ENCODE results near the gene PPIB.
"Not testable (repeated sequence)": the region's sequence is repeated elsewhere in the genome, so short reads cannot be mapped to it uniquely, and the experiment has no call there.

PPIB gene

GRCh38 chr15:64141798-64142512 lies 20.9 kb downstream of the PPIB start:
- no peak for DNase-seq (ENCODE audit: low spot score)

- DNase-seq (ENCODE audit: low spot score): no peak
Measured at GRCh38 chr15:64138331-64138941, 24.4 kb downstream of the PPIB start.

GRCh38 chr15:64137226-64137833 lies 25.5 kb downstream of the PPIB start:
- DNase-seq (ENCODE audit: low spot score): no peak

- DNase-seq (ENCODE audit: low spot score): no peak
Measured at GRCh38 chr15:64136347-64136746, 26.5 kb downstream of the PPIB start.

GRCh38 chr15:64134345-64134829 lies 28.4 kb downstream of the PPIB start:
- no peak for DNase-seq (ENCODE audit: low spot score)

GRCh38 chr15:64133623-64134344 lies 29.0 kb downstream of the PPIB start:
- no peak for DNase-seq (ENCODE audit: low spot score)

GRCh38 chr15:64132217-64132616 lies 30.6 kb downstream of the PPIB start:
- DNase-seq (ENCODE audit: low spot score): no peak

GRCh38 chr15:64131547-64131946 lies 31.3 kb downstream of the PPIB start:
- no peak for DNase-seq (ENCODE audit: low spot score)

GRCh38 chr15:64130159-64130558 lies 32.7 kb downstream of the PPIB start:
- DNase-seq (ENCODE audit: low spot score): no peak

- DNase-seq (ENCODE audit: low spot score): no peak
Measured at GRCh38 chr15:64127521-64128270, 35.1 kb downstream of the PPIB start.

- no peak for DNase-seq (ENCODE audit: low spot score)
Measured at GRCh38 chr15:64125978-64126377, 36.8 kb downstream of the PPIB start.

GRCh38 chr15:64122936-64123351 lies 39.9 kb downstream of the PPIB start:
- no peak for DNase-seq (ENCODE audit: low spot score)

- DNase-seq (ENCODE audit: low spot score): no peak
Measured at GRCh38 chr15:64122444-64122843, 40.4 kb downstream of the PPIB start.

GRCh38 chr15:64121614-64122013 lies 41.2 kb downstream of the PPIB start:
- no peak for DNase-seq (ENCODE audit: low spot score)

GRCh38 chr15:64120322-64120721 lies 42.5 kb downstream of the PPIB start:
- not testable (repeated sequence) for DNase-seq (ENCODE audit: low spot score)

- no peak for DNase-seq (ENCODE audit: low spot score)
Measured at GRCh38 chr15:64117759-64118487, 44.9 kb downstream of the PPIB start.

- peak; percentile 53 for DNase-seq (ENCODE audit: low spot score)
Measured at GRCh38 chr15:64112904-64113303, 49.9 kb downstream of the PPIB start.

GRCh38 chr15:64112073-64112772 lies 50.6 kb downstream of the PPIB start:
- DNase-seq (ENCODE audit: low spot score): no peak

- DNase-seq (ENCODE audit: low spot score): no peak
Measured at GRCh38 chr15:64111679-64112050, 51.2 kb downstream of the PPIB start.

- peak; percentile 42 for DNase-seq (ENCODE audit: low spot score)
Measured at GRCh38 chr15:64110950-64111678, 51.7 kb downstream of the PPIB start.
